DOHH2 (cell line): ENCODE data around the gene PARD6A.

Experiments
- EZH2phosphoT487 ChIP-seq: fragments of 200-600 bp; sonication (generic); IDR thresholded peaks from 2 replicates; pipeline ENCODE4 v1.6.1; 2017; ENCODE audit warnings: borderline replicate concordance, mild to moderate bottlenecking, antibody characterized with exemption, low read length, moderate library complexity, mixed read lengths
- TF ChIP-seq, protein P1 (sequence below): fragments of 200-600 bp; sonication (generic); IDR thresholded peaks from one replicate; pipeline ENCODE4 v1.5.1; 2014; ENCODE audit warnings: antibody characterized with exemption, mild to moderate bottlenecking, low read depth, low read length; ENCODE audit not compliant: poor library complexity, severe bottlenecking

DNA sequence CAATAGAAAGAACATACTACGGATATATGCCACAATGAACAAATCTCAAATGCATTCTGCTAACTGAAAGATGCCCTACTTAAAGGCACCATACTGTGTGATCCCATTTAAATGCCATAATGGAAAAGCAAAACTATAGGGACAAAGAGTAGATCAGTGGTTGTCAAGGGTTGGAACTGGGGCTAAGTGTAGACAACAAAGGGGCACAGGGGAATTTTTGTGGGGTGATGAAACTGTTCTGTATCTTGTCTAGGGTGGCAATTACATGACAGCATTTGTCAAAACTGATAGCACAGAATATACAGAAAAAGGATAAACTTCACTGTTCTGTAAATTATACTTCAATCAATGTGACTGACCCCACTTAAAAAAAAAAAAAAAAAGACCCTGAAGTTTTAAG lies 40.7 kb downstream of the PARD6A start:
- TF ChIP-seq, protein P1, sequence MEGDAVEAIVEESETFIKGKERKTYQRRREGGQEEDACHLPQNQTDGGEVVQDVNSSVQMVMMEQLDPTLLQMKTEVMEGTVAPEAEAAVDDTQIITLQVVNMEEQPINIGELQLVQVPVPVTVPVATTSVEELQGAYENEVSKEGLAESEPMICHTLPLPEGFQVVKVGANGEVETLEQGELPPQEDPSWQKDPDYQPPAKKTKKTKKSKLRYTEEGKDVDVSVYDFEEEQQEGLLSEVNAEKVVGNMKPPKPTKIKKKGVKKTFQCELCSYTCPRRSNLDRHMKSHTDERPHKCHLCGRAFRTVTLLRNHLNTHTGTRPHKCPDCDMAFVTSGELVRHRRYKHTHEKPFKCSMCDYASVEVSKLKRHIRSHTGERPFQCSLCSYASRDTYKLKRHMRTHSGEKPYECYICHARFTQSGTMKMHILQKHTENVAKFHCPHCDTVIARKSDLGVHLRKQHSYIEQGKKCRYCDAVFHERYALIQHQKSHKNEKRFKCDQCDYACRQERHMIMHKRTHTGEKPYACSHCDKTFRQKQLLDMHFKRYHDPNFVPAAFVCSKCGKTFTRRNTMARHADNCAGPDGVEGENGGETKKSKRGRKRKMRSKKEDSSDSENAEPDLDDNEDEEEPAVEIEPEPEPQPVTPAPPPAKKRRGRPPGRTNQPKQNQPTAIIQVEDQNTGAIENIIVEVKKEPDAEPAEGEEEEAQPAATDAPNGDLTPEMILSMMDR: no peak
- no peak for TF ChIP-seq EZH2phosphoT487
